Lung (tissue), 12 donors: Measurements from ENCODE around the gene IL20RA. TPM values are rescaled to one million over a fixed set of nuclear protein-coding genes. Genes with fewer than 3 reads are reported as not detected.

ENCODE experiments used
- ATAC-seq: fragments of 200-7000 bp; cut with Tn5 transposase; one replicate; pipeline ENCODE4 v1.9.1; 2020; ENCODE audit warnings: moderate number of reproducible peaks; ENCODE audit not compliant: insufficient read depth, low FRiP score
- DNase-seq, 3 donors: peaks; one replicate each; pipeline ENCODE4 v3.0.0-alpha.2; 2013 to 2017
- H3K27ac ChIP-seq, 2 donors: one replicate each; pipeline ENCODE4 v1.5.1; 2013; ENCODE audit warnings: mild to moderate bottlenecking in 2 of 2, moderate library complexity in 2 of 2, control low read depth in 1 of 2, inconsistent platforms in 1 of 2, low read depth in 1 of 2, low read length in 1 of 2
- H3K27me3 ChIP-seq, 3 donors: one replicate each; pipeline ENCODE4 v1.5.1; 2013; ENCODE audit warnings: low read length in 2 of 3; ENCODE audit not compliant: control insufficient read depth in 3 of 3, insufficient read depth in 3 of 3
- H3K36me3 ChIP-seq, 4 donors: one replicate each; pipeline ENCODE4 v1.5.1; 2013; ENCODE audit warnings: low read length in 4 of 4, mild to moderate bottlenecking in 1 of 4, moderate library complexity in 1 of 4; ENCODE audit not compliant: control insufficient read depth in 4 of 4, insufficient read depth in 4 of 4
- H3K4me1 ChIP-seq, 5 donors: one replicate each; pipeline ENCODE4 v1.5.1; 2013; ENCODE audit warnings: low read length in 5 of 5, mild to moderate bottlenecking in 2 of 5, moderate library complexity in 1 of 5; ENCODE audit not compliant: control insufficient read depth in 5 of 5, insufficient read depth in 5 of 5
- H3K4me3 ChIP-seq: one replicate; pipeline ENCODE4 v1.5.1; 2013; ENCODE audit warnings: mild to moderate bottlenecking, control low read depth, moderate library complexity
- H3K9ac ChIP-seq, 2 donors: one replicate each; pipeline ENCODE4 v1.5.1; 2013; ENCODE audit warnings: low read length in 2 of 2, control low read depth in 1 of 2; ENCODE audit not compliant: insufficient read depth in 1 of 2
- H3K9me3 ChIP-seq, 4 donors: one replicate each; pipeline ENCODE4 v1.5.1; 2013; ENCODE audit warnings: low read length in 3 of 4, mild to moderate bottlenecking in 1 of 4, moderate library complexity in 1 of 4; ENCODE audit not compliant: control insufficient read depth in 4 of 4, insufficient read depth in 3 of 4
- WGBS, 2 donors: extraction: QIAGEN DNeasy Blood & Tissue Kit; methylation state at CpG; one replicate each; pipeline ENCODE4 v1.1.7; 2013; 5-methylcytosine and 5-hydroxymethylcytosine counted together
- polyA plus RNA-seq, 2 donors: library from polyadenylated mRNA; stranded (reverse); fragments of 200-250 nt; gene quantifications; one replicate each; pipeline ENCODE4 v1.2.1, GENCODE V29; 2013
- total RNA-seq, 2 donors: library from RNA; depleted of rRNA in 1 of 2; stranded (reverse); fragments of >200 nt in 1 of 2; gene quantifications; one replicate each; pipeline ENCODE4 v1.2.1, GENCODE V29; 2014 to 2021
- TF ChIP-seq, protein P1 (sequence below): IDR thresholded peaks from 2 replicates; pipeline ENCODE4 v1.5.1; 2012; ENCODE audit warnings: mild to moderate bottlenecking; ENCODE audit errors: control extremely low read depth, extremely low read depth
- donor health status: control.
- donor health status: control.
- donor health status: Bipolar disorder and iron deficiency.
- donor health status: healthy.
- donor health status: DM: yes; HTN: yes; CAD: no.

Gene IL20RA
- total and polyA plus RNA-seq, 4 donors: 3.7 to 16.2 (median 6.7) TPM

GRCh38 chr6:137049095-137049494, 4.3 kb upstream of the IL20RA start:
- DNase-seq (no peak), ATAC-seq (no peak)
- Histone ChIP-seq H3K9me3 (peaks cover 0 to 1% (median 0%) of the 10 kb centered on the region in 4 donors), H3K36me3 (no peaks in the 10 kb centered on the region), H3K4me3 (no peak overlapping the region), H3K27ac (no peak overlapping the region), H3K4me1 (no peaks in the 10 kb centered on the region), H3K27me3 (no peaks in the 10 kb centered on the region), H3K9ac (no peak overlapping the region)
- 62 to 77% methylated on average over 2 of the region's 2 CpGs for WGBS, 2 donors
- TF ChIP-seq, protein P1, sequence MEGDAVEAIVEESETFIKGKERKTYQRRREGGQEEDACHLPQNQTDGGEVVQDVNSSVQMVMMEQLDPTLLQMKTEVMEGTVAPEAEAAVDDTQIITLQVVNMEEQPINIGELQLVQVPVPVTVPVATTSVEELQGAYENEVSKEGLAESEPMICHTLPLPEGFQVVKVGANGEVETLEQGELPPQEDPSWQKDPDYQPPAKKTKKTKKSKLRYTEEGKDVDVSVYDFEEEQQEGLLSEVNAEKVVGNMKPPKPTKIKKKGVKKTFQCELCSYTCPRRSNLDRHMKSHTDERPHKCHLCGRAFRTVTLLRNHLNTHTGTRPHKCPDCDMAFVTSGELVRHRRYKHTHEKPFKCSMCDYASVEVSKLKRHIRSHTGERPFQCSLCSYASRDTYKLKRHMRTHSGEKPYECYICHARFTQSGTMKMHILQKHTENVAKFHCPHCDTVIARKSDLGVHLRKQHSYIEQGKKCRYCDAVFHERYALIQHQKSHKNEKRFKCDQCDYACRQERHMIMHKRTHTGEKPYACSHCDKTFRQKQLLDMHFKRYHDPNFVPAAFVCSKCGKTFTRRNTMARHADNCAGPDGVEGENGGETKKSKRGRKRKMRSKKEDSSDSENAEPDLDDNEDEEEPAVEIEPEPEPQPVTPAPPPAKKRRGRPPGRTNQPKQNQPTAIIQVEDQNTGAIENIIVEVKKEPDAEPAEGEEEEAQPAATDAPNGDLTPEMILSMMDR: no peak

DNA sequence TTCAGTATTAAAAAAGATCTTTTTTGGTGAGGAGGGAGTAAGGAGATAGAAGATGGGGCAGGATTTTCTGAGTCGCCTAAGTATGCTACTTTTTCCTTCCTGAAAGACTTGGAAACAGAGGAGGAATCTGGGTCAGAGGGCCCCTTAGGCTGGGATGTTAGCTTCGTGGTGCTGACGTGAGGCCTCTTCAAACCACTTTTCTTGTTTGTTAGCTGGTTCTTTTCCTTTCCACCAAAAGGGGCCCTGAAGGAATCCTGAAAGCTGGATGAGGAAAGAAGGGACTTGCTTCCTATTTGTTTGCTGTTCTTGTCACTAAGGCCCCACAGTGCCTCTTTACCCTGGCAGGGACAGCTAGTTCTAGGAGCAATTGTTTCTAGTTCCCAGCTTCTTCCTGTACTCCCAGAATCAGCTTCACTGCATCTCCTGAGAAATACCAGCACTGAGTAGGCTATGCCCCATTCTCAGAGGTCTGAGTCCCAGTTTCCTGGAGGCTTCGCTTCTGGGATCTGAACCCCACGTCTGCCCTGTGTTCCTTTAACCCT, 2.2 kb upstream of the IL20RA start:
- ATAC-seq (no peak), DNase-seq (peak in 2 of 3 donors; percentile 12 to 13)
- peaks cover 0 to 1% (median 0%) of the 10 kb centered on the region in 4 donors for H3K9me3 ChIP-seq
- TF ChIP-seq, protein P1: no peak
- no peak overlapping the region for H3K9ac ChIP-seq
- H3K4me3 ChIP-seq: no peak overlapping the region
- peak overlapping the region in 1 of 2 donors; percentile 53 for H3K27ac ChIP-seq
- 73 to 87% methylated on average over 5 of the region's 5 CpGs for WGBS, 2 donors
- H3K36me3 ChIP-seq: no peaks in the 10 kb centered on the region
- H3K4me1 ChIP-seq: no peaks in the 10 kb centered on the region
- H3K27me3 ChIP-seq: peaks cover 0 to 13% (median 11%) of the 10 kb centered on the region in 3 donors

DNA sequence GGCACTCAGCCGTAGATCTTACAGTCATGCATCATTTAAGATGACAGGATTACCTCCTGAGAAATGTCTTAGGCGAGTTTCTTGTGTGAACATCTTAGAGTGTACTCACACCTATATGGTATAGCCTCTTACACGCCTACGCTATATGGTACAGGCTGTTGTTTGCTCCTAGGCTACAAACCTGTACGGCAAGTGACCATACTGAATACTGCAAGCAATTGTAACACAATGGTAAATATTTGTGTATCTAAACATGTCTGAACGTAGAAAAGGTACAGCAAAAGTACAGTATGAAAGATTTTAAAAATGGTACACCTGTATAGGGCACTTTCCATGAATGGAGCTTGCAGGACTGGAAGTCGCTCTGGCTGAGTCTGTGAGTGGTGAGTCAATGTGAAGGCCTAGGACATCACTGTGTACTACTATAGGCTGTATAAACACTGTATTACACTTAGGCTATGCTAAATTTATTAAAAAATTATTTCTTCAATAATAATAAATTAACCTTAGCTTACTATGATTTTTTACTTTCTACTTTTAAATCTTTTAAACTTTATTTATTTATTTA, 541 bp upstream of the IL20RA start:
- H3K9ac ChIP-seq: no peak overlapping the region
- H3K36me3 ChIP-seq: no peaks in the 10 kb centered on the region
- H3K9me3 ChIP-seq: peaks cover 0 to 1% (median 0%) of the 10 kb centered on the region in 4 donors
- no peaks in the 10 kb centered on the region for H3K4me1 ChIP-seq
- peak in 1 of 3 donors; percentile 2 for DNase-seq
- no peak overlapping the region for H3K4me3 ChIP-seq
- no peak for ATAC-seq
- TF ChIP-seq, protein P1: no peak
- peaks cover 0 to 15% (median 11%) of the 10 kb centered on the region in 3 donors for H3K27me3 ChIP-seq
- no peak overlapping the region for H3K27ac ChIP-seq
- 92 to 94% methylated on average over 7 of the region's 7 CpGs for WGBS, 2 donors
